IPS-18c (cell line): ENCODE measurements around the gene TIMM10.
A peak's percentile ranks its signal among the peaks of the same experiment; 100 is the strongest.

Experiments
- H3K4me3 ChIP-seq: 2 replicates; pipeline ENCODE4 v1.7.0; 2013; ENCODE audit warnings: low read depth, mild to moderate bottlenecking, low read length, moderate library complexity; ENCODE audit not compliant: insufficient read depth
- H3K9me3 ChIP-seq: one replicate; pipeline ENCODE4 v1.6.1; 2013; ENCODE audit warnings: mild to moderate bottlenecking, low read length, moderate library complexity; ENCODE audit not compliant: control insufficient read depth, insufficient read depth

Gene TIMM10, protein sequence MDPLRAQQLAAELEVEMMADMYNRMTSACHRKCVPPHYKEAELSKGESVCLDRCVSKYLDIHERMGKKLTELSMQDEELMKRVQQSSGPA

DNA sequence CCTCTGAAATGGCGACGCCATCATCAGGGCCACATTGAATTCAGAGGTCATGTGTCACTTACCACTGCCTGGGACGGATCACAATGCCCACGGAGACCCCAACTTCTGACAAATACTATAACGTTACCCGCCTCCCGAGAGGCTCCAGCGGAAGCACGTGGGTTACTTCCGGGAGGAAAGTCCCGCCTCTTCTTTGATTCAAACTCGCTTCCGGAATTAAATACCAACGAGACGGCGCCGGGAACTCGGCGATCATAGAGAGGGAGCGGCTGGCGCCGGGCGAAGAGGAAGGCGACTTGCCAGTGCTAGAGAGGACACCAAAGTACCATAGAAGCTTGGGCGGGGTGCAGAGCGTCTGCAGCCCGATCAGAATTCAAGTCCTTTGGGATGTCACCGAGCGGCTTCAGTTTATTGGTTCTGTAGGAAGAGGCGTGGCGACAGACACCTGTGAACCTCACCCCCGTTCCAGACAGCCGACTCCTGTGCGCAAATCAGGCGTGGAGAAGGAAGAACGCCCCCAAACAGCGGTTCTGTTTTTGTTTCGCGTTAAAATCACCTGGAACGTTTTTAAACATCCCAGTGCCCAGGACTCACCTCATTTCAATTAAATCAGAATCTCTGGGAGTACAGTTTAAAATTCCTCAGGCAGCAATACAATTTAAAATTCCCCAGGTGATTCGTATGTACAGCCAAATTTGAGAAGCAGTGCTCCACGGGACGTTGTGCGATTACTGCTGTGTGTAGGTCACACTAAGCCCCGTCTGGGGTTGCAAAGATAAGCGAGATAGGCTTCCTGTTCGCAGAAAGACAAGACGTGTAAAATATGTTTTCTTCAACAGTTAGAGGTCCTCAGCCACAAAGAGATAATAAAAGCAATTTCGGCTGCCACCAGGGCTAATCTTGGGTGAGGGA is at the start of gene TIMM10:
TSS of gene TIMM10 (minus strand) at position 159 of the 912 bp plus-strand sequence. CDS start 565 bp downstream, outside the sequence.
- H3K4me3 ChIP-seq: peak within 1 kb of the TSS; percentile 88

DNA sequence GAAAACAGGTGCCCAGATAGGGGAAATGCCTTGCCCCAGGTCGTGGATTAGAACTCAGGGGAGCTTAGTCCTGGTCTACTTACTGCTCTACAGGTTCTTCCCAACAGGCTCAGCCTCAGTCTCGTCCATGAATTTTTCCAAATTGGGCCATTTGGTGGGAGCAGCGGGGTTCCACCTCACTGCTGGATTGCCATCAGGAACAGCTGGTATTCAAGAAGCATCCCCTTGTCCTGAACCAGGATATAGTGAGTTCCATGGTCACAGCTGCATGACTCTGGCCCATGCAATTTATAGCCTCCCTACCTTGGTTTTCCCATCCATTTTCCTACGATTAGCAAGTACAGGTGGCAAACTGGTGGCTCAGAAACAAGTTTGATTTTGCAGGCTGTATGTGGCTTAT is 43.5 kb upstream of the TIMM10 start:
- no peak overlapping the region for H3K4me3 ChIP-seq
- H3K9me3 ChIP-seq: no peaks in the 10 kb centered on the region

More for the DNA sequence above, at the start of gene TIMM10:
- H3K9me3 ChIP-seq: no peaks in the 10 kb centered on the region

DNA sequence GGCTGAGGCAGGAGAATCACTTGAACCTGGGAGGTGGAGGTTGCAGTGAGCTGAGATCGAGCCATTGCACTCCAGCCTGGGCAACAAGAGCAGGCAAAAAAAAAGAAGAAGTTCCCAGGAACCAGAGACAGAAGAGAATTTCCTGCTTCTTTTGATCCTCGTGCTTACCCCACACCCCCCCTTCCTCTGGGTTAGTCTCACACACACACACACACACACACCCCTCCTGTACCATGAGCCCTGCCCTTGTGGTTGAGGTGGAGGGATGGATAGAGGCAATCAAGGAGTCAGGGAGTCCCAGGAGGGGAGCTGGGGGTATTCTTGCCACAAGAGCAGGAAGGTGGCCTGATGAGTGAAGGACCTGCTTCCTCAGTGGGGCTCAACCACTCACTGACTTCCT is 41.1 kb upstream of the TIMM10 start:
- no peaks in the 10 kb centered on the region for H3K9me3 ChIP-seq

DNA sequence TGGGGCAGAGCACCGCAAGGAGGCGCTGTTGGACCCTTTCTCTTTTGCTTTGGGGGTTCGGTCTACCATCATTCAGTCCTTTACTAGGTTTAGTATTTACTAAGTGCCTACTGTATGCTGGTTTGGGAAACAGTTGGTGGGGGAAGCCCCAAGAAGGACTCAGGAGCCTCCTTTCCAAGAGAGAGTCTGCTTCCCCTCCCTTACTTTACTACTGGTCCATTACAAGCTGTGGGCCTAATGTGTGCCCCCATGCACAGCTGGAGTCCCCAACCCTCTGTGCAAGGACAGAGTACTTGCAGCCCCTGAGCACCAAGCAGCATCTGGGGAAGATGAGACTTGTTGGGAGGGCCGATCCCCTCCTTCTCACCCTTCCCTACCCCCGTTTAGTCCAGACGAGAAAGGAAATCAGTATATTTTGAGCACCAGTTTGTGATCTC is 37.8 kb upstream of the TIMM10 start:
- H3K4me3 ChIP-seq: peak overlapping the region; percentile 86; the same call in 1 of the 2 replicates
- no peaks in the 10 kb centered on the region for H3K9me3 ChIP-seq

More for the DNA sequence above, 41.1 kb upstream of the TIMM10 start:
- no peak overlapping the region for H3K4me3 ChIP-seq

DNA sequence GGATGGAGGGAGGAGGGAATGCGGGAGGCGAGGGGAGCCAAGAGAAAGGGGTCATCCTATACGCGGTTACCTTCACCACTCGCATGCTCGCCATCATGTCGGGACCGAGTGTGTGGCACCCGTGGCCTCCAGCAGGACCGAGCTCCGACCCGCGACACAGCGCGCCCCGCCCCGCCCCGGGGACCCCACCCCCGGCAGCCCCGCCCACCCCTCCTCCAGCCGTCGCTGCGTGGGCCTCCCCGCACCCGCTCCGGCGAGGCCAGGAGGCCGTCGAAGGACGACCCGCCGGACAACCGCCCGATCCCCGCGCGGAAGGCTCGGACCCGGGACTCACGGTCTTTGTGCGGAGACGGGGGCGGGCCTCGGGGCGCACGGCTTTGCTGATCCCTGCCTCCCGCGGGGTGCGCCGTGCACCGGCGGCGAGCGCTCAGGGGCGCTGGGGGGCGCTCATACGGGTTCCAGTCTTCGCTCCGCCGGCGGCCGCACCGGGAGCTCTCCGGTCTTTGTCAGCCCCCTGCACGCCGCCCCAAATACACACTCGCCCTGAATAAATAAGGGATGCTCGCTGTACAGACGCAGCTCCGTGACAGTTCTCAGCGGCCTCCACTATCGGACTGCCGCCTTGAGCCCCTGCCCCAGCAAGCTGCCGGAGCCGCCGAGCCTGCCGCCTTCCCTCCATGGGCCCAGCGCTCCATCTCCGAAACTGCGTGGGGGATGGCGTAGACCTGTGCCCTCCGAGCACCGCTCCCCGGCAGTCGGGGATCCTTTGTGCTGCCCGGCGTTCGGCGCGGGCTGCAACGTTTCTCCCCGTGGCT is 37.2 kb upstream of the TIMM10 start, which contains the start of gene UBE2L6:
TSS of gene UBE2L6 (minus strand) at position 158 of the 815 bp plus-strand sequence. CDS start at position 97, 61 bp downstream.
- Histone ChIP-seq H3K4me3 (peak within 1 kb of the TSS; percentile 86), H3K9me3 (no peaks in the 10 kb centered on the region)

DNA sequence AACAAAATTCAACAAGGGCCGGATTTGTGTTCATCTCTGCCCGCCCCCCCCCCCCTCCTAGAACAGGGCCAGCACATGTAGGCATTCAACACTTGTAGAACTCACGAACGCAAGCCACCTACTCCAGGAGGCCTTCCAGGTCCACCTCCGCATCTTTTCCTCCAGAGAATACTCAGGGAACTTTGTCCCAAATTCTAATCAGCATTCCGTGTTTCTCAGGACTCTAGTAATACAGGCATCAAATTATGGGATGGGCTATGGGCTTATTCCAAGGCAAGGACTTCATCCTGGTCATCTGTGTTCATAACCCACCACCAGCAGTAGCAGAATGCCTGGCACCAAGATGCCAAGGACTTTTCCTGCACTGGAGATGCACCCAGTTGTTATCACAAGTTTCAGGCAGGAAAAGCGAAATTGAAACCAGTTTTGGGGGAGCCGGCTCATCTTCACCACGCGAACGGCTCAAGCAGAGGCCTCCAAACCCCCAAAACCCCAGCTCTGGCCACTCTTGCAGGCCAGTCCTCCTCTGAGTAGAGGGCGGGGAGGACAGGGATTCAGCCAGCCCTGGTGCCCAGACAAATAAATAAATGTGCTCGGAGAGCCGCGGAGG is 36.5 kb upstream of the TIMM10 start:
- H3K4me3 ChIP-seq: peak overlapping the region; percentile 86
- no peaks in the 10 kb centered on the region for H3K9me3 ChIP-seq

DNA sequence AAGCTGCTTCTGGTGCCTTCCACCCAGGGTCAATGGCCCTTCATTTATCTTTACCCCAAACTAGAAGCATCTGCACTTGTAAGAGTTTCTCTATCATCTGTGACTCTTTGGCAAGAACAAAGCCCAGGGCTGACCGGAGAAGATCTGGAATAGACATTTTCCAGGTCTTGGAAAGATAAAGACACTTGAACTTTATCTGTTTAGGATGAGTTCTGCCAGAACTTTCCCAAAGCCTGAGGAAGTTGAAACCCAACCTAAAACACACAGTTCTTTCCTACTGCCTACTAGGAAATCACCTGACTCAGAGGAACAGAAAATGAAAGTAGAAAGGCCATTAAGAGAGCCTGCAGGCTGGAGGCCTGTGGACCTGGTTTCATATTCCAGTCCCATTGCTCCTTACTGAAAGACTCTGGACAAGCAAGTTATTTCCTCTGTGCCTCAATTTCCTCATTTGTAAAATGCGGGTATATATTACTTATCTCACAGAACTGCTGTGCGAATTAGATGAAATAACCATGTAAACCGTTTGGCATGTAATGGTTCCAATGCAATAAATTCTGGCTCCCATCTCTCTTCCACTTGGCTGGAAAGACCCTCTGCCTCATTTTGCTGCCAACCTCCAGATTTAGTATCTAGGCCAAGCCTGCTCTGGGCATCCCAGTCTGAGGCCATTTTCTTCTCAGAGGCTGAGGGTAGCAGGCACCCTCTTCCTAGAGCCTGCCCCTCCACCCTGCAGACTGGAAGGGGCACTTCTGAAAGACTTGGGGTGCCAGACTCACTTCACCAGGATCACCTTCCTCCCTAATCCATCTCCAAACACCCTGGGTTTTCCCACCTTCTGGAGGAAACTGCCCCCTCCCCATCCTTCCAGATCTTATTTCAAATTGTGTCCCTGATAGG is 35.7 kb upstream of the TIMM10 start:
- H3K9me3 ChIP-seq: no peaks in the 10 kb centered on the region
- peak overlapping the region; percentile 86; the same call in 1 of the 2 replicates for H3K4me3 ChIP-seq

DNA sequence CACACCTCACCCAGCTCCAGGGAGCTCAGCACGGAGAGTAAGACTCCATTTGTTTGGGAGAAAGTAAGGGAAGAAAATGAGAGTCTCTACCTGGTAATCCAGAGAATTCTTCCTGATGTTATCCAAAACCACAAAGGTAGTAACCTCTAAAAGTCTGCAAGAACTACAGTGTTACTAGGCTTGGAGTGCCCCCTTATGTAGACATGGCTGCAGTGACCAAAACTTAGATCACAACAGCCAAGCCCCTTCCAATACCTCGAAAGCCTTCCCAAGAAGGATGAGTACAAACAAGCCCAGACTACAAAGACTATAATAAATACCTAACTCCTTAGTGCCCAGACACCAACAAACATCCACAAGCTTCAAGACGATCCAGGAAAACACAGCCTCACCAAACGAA is 32.0 kb upstream of the TIMM10 start:
- Histone ChIP-seq H3K9me3 (no peaks in the 10 kb centered on the region), H3K4me3 (no peak overlapping the region)

DNA sequence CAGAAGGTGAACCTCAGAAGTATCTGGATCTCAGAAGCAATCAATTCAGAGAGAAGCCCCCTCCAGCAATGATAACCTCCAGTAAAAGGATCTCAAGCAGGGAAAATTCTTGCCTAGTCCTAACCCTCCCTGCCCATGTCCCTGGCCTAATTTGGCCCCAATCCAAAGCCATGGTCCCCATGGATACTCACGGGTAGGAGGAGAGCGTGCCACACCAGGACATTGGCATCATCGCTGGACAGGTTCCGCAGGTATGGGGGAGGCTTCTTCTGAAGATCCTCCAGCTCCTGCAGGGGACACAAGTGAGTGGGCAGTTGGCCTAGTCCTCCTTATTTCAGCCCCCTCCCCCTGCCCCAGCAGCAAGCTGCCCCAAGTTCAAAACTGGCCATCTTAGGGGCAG is 29.6 kb upstream of the TIMM10 start:
- H3K4me3 ChIP-seq: no peak overlapping the region
- no peaks in the 10 kb centered on the region for H3K9me3 ChIP-seq

DNA sequence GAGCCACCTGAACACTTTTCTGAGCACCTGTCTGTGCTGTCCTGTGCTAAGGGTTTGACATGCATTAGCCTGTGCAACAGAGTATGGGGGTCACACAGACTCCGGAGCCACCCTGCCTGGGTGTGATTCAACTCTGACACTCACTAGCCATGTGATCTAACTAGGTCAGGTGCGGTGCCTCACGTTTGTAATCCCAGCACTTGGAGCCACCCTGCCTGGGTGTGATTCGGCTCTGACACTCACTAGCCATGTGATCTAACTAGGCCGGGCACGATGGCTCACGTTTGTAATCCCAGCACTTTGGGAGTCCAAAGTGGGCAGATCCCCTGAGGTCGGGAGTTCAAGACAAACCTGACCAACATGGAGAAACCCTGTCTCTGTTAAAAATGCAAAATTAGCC is 25.5 kb upstream of the TIMM10 start:
- no peaks in the 10 kb centered on the region for H3K9me3 ChIP-seq
- no peak overlapping the region for H3K4me3 ChIP-seq

DNA sequence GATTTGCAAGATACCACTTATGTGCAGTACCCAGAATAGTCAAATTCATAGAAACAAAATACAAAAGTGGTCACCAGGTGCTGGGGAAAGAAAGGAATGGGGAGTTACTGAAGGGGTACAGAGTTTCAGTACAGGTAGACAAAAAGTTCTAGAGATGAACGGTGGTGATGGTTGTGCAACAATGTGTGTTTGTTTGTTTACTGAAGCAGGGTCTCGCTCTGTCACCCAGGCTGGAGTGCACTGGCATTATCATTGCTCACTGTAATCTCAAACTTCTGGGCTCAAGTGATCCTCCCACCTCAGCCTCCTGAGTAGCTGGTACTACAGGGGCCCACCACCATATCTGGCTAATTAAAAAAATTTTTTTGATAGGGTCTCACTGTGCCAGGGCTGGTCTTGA is 24.8 kb upstream of the TIMM10 start:
- H3K9me3 ChIP-seq: no peaks in the 10 kb centered on the region
- H3K4me3 ChIP-seq: no peak overlapping the region

DNA sequence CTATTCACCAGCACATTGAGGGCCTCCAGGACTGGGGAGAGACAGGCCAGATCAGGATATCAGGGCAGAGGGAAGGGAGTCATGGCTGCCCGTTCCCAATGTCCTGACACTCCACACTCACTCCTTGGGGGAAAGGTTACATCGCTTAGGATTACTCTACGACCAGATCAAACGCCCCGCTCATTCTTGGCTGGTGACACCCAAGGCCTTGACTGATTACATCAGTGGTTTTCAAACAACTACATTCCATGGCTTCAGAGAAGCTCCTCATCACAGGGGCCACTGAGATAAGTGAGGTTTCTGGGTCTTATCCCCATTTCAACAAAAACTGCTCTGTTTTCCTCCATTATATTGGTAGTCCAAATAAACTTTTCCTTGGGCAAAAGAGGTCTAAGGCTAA is 21.9 kb upstream of the TIMM10 start:
- no peak overlapping the region for H3K4me3 ChIP-seq
- no peaks in the 10 kb centered on the region for H3K9me3 ChIP-seq

DNA sequence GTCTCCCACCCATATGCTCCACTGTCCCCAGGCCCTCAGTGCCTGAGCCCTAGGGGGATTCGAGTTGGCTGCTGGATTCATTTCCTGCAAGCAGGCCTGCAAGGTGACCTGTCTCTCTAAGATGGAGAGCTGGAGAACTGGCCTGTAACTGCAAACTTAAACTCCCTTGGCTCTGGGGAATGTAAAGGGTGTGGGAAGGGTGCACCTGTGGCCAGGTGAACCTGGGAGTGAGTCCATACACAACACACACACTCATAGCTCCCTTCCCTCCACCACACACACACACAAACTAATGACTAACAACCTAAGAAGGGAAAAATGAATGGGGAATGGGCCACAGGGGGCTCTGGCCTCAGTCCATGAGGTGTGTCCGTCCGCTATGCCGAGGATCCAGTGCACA is 21.4 kb upstream of the TIMM10 start:
- Histone ChIP-seq H3K4me3 (no peak overlapping the region), H3K9me3 (no peaks in the 10 kb centered on the region)

DNA sequence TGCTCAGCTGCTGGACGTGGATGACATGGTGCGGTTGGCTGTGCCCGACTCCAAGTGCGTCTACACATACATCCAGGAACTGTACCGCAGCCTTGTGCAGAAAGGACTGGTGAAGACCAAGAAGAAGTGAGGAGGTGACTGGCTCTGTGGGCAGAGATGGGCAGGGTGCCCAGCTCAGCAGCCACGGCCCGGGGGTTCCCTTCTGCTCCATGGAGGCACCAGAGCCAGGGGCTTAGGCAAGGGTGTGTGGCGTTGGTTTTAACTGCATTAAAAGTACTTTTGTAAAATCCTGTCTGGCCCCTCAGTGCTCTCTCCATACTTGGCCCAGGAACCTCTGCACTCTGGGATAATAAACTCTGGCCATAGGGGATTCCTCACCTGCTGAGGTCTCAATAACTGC is 19.4 kb upstream of the TIMM10 start:
- no peaks in the 10 kb centered on the region for H3K9me3 ChIP-seq
- no peak overlapping the region for H3K4me3 ChIP-seq

DNA sequence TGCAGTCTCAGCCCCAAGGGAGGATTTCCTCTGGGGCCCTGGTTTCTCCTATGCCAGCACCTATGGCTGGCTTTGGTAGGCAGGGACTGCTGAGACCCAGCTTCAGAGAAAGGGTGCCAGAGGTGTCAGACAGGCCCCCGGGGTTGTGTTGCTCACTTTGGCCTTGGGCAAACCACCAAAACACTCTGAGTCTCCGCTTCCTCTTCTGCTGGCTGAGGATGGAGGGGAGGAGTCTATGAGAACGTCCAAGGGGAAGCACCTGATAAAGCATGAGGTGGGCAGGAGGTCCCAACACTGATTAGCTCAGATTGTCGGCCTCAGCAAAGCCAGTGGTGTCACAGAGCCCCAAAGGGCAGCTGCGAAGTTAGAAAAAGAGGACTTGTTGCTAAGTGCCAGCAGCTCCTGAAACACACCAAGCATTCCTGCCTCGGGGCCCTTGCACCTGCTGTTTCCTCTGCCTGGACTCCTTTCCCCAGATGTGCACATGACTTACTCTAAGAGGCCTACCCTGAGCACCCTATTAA is 17.4 kb upstream of the TIMM10 start:
- no peaks in the 10 kb centered on the region for H3K9me3 ChIP-seq
- no peak overlapping the region for H3K4me3 ChIP-seq

DNA sequence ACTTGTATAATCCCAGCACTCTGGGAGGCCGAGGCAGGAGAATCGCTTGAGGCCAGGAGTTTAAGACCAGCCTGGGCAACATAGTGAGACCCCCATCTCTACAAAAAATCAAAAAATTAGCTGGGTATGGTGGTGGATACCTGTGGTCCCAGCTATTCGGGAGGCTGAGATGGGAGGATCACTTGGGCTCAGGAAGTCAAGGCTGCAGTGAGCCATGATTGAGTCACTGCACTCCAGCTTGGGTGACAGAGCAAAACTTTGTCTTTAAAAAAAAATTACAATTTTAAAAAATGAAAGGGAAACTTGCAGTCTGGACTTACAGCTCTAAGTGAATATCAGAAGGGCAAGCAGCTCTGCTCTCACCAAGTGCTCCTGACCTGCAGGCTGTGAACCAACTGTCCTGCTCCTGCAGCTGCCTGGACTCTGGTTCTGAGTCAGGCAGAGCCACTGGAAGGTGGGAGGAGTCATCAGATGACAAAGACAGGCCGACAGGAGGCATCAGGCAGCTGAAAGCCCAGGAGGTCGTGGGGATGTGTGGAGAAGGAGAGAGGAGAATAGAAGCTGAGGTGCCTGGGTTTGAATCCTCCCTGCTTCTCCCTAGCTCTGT is 16.4 kb upstream of the TIMM10 start:
- Histone ChIP-seq H3K4me3 (no peak overlapping the region), H3K9me3 (no peaks in the 10 kb centered on the region)
